Cardiac fibroblast (primary cell): ENCODE data around the gene PAX6.

Experiments
- DNase-seq, 2 donors: peaks; one replicate each; pipeline versions ENCODE4 v3.0.0 to v3.0.0-alpha.2; 2010; ENCODE audit warnings: low read depth in 2 of 2
- H3K4me3 ChIP-seq, 2 donors: replicated peaks in 1 of 2; 1 replicate in 1 of 2; 2 replicates in 1 of 2; pipeline ENCODE4 v1.5.1; 2011; ENCODE audit warnings: low read depth in 2 of 2, low read length in 2 of 2, mild to moderate bottlenecking in 2 of 2, moderate library complexity in 1 of 2
- TF ChIP-seq, protein P1 (sequence below): IDR thresholded peaks from one replicate; pipeline ENCODE4 v1.5.1; 2011; ENCODE audit warnings: low read depth, mild to moderate bottlenecking, low read length, inconsistent platforms

The PAX6 gene

DNA sequence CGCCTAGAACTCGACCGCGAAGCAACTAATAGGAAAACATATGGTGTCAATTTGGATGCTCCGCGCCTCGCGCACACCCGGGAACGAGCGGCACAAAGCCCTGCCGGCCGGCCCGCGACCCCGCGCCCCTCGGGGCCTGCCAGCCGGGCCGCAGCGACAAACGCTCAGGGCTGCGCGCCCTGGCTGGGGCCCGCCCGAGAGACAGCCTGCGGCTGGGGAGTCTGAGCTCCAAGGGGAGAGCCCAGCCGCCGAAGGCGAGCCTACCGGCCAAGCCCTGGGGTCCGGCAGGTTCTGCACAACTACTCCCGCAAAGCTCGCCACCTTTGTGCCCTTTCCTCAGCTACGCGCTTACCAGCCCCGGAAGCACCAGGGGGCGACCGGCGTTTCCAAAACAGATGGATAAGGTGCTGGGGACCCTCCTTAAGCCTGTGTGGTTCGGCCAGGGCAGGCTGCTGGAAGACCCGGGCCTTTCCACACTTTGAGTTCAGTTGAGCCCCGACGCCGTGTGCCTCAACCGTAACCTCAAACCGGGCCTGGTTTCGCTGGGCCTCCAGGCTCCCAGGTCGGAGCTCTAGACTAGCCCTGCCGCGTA, 6.0 kb downstream of the PAX6 start:
- DNase-seq, result no peak
- TF ChIP-seq, protein P1, sequence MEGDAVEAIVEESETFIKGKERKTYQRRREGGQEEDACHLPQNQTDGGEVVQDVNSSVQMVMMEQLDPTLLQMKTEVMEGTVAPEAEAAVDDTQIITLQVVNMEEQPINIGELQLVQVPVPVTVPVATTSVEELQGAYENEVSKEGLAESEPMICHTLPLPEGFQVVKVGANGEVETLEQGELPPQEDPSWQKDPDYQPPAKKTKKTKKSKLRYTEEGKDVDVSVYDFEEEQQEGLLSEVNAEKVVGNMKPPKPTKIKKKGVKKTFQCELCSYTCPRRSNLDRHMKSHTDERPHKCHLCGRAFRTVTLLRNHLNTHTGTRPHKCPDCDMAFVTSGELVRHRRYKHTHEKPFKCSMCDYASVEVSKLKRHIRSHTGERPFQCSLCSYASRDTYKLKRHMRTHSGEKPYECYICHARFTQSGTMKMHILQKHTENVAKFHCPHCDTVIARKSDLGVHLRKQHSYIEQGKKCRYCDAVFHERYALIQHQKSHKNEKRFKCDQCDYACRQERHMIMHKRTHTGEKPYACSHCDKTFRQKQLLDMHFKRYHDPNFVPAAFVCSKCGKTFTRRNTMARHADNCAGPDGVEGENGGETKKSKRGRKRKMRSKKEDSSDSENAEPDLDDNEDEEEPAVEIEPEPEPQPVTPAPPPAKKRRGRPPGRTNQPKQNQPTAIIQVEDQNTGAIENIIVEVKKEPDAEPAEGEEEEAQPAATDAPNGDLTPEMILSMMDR, result no peak
- no peak overlapping the region for H3K4me3 ChIP-seq

DNA sequence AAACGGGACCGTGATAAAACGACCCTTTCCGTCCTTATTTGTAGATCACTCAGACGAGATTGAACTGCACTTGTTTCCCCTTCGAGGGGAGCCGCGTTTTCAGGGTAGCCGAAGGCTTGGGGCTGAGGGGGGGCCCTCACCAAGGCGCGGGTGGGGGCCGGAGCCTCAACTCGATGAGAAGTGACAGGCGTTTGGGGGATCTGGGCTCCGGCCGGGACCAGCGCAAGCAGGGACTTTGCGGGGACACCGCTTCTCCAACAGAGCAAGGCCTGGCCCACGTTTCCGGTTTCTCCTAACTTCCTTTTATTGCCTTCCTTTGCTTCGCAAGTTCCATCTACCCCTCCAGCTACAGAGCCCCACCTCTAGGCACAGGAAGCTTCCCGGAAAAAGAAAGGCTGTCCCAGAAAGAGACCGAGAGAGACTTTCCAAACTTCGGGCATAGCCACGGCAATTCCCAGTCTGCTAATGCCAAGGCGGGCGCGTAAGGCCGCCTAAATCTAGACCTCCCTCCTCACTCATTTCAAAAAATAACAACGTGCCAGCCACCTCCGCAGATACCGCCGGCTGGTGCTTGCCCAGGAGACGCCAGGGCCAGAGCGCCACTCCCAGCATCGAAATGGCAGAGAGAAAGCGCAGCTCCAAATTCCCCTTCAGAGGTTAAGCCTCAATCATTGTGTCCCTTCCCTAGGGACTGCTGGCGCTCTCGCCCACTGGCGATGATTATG, 6.6 kb downstream of the PAX6 start:
- H3K4me3 ChIP-seq, result no peak overlapping the region
- TF ChIP-seq, protein P1, result no peak
- no peak for DNase-seq

DNA sequence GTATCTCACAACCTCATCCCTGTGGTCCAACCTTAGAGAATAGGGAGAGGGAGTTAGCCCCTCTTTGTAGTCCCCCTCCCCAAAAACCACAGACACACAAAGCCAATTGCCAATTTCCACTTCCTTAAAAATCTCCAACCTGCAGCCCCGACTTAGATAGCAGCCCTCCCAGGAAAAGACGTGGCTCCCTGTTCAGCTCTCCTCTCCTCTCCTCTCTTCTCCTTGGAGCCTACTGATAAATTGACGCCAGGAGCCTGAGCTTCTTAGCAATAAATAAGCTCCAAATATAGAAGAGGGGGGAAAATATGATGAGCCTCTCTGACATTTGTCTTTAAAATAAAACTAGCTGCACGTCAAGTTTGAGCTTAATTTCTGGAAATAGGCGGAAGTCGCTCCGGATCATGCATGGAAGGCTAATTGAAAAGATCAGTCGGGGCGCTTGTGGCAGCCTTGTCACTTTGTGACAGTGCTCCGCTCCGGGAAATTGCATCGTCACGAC, 7.3 kb downstream of the PAX6 start:
- TF ChIP-seq, protein P1, result no peak
- no peak for DNase-seq
- no peak overlapping the region for H3K4me3 ChIP-seq

DNA sequence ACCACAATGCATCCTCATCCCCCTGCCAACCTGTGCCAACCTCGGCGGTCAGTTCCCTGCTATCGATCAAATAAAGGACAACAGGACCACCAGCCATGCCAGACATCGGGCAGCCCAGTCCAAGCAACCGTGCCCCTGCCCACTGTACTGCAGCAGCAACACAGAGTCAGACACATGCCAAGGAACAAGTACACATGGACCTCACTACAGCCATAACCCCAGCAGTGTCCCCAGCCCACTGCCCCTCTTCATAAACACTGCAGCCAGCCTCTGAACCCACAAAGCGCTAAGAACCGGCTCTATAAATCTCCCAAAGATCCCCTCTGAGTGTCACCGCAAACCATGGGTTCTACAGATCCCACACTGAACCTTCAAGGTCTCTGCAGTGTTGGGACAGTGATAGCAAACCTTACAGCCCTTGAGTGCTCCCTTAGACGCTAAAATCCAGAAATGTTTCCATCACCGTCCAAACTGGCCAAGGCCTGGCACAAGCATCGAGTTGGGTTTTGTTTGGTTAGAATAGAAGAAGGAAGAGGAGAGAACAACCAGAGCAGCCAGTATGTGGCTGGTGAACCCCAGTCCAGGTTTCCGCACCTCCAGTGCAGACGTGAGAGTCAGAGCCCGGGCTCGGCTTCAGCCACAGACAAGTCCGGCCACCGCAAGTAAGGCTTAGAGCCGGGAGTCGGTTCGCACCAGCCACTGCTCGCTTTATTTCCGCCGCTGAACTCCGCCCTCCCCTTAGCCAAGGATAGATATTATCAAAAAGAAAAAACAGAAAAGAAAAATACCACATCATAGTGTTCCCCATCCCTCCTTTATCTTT, 7.9 kb downstream of the PAX6 start:
- TF ChIP-seq, protein P1, result no peak
- DNase-seq, result no peak
- H3K4me3 ChIP-seq, result no peak overlapping the region

DNA sequence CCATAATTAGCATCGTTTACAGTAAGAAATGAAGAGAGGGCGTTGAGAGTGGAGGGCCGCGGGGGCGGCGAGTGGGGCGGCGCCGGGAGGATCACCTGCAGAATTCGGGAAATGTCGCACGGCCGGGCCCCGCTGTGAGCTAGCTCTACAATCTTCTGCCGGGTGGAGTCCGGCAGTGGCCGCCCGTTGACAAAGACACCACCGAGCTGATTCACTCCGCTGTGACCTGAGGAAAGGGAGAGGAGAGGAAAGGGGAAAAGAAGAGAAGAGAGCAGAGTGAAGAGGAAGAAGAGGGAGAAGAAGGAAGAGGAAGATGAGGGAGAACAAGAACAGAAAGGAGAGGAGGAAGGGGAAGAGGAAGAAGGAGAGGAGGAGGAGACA, 8.5 kb downstream of the PAX6 start:
- H3K4me3 ChIP-seq, result no peak overlapping the region
- TF ChIP-seq, protein P1, result no peak
- no peak for DNase-seq

DNA sequence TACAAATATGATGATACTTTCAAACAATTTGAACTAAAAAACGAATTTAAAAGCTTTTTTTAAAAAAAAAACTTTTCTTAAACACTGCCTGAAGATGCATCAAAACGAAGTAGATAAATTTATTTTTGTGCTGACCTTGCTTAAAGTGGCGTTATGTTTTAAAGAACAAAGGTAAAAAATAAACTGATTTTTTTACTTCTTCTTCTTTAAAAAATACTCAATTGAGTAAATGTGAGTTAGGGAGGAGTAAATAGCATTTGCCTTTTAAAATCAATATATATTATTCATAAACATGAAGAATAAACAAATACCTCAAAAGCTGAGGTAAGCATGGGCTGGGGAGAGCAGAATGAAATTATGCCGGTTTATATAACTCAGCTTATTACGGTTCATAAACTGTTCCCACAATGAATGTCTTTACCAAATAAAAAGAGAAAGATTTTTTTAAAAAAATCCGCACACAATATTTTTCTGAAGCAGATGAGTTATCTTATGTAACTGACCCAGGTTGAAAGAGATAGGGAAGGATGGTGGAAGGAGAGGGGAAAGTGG, 9.0 kb downstream of the PAX6 start:
- DNase-seq, result no peak
- no peak overlapping the region for H3K4me3 ChIP-seq
- TF ChIP-seq, protein P1, result no peak
